ENCODE data around the gene ADCY2. TPM values are rescaled to one million over a fixed set of nuclear protein-coding genes. Genes with fewer than 3 reads are reported as not detected.
A peak's percentile ranks its signal among the peaks of the same experiment; 100 is the strongest.

The ADCY2 gene
- total RNA-seq, 2 experiments from 2014 or later = not detected

GRCh38 chr5:7714119-7714518 lies 318.2 kb downstream of the ADCY2 start:
- no peak for DNase-seq
- Mint-ChIP-seq H3K9me3 (no peaks in the 10 kb centered on the region), H3K27ac (no peak overlapping the region), H3K4me1 (ENCODE audit: low read depth) (no peaks in the 10 kb centered on the region), H3K27me3 (ENCODE audit: low read depth) (peaks cover 4% of the 10 kb centered on the region), H3K36me3 (ENCODE audit: low read depth) (no peaks in the 10 kb centered on the region), H3K4me3 (no peak overlapping the region)
- intact Hi-C loops (cut with micrococcal nuclease) = no loop called here
- CTCF ChIA-PET = interaction anchor here (1.2 kb wide), 1 partner anchor 32 kb away, joined by 3 read pairs; no protein-coding TSS in a partner anchor

GRCh38 chr5:7714697-7715096 lies 318.8 kb downstream of the ADCY2 start:
- no peak for DNase-seq
- Mint-ChIP-seq H3K27ac (no peak overlapping the region), H3K9me3 (no peaks in the 10 kb centered on the region), H3K27me3 (ENCODE audit: low read depth) (peaks cover 4% of the 10 kb centered on the region), H3K4me1 (ENCODE audit: low read depth) (no peaks in the 10 kb centered on the region), H3K4me3 (no peak overlapping the region), H3K36me3 (ENCODE audit: low read depth) (no peaks in the 10 kb centered on the region)
- intact Hi-C loops (cut with micrococcal nuclease) = no loop called here
- CTCF ChIA-PET = interaction anchor here (1.2 kb wide), 1 partner anchor 32 kb away, joined by 3 read pairs; no protein-coding TSS in a partner anchor

GRCh38 chr5:7717691-7718090 lies 321.8 kb downstream of the ADCY2 start:
- H3K4me3 Mint-ChIP-seq = no peak overlapping the region
- no peak overlapping the region for H3K27ac Mint-ChIP-seq
- no peaks in the 10 kb centered on the region for H3K9me3 Mint-ChIP-seq
- DNase-seq = no peak
- H3K27me3 Mint-ChIP-seq (ENCODE audit: low read depth) = peaks cover 8% of the 10 kb centered on the region
- intact Hi-C loops (cut with micrococcal nuclease) = no loop called here
- CTCF ChIA-PET = no interaction called here
- no peaks in the 10 kb centered on the region for H3K4me1 Mint-ChIP-seq (ENCODE audit: low read depth)
- H3K36me3 Mint-ChIP-seq (ENCODE audit: low read depth) = no peaks in the 10 kb centered on the region

- no peaks in the 10 kb centered on the region for H3K9me3 Mint-ChIP-seq
- H3K4me3 Mint-ChIP-seq = no peak overlapping the region
- H3K4me1 Mint-ChIP-seq (ENCODE audit: low read depth) = no peaks in the 10 kb centered on the region
- peaks cover 6% of the 10 kb centered on the region for H3K27me3 Mint-ChIP-seq (ENCODE audit: low read depth)
- intact Hi-C loops (cut with micrococcal nuclease) = no loop called here
- CTCF ChIA-PET = interaction anchor here (1.1 kb wide), 1 partner anchor 89 kb away, joined by 3 read pairs; no protein-coding TSS in a partner anchor
- no peaks in the 10 kb centered on the region for H3K36me3 Mint-ChIP-seq (ENCODE audit: low read depth)
- DNase-seq = no peak
- no peak overlapping the region for H3K27ac Mint-ChIP-seq
Measured at GRCh38 chr5:7728076-7728475, 332.1 kb downstream of the ADCY2 start.

GRCh38 chr5:7741415-7742065 lies 345.6 kb downstream of the ADCY2 start:
- Mint-ChIP-seq H3K4me1 (ENCODE audit: low read depth) (no peaks in the 10 kb centered on the region), H3K27me3 (ENCODE audit: low read depth) (peaks cover 8% of the 10 kb centered on the region), H3K4me3 (no peak overlapping the region), H3K9me3 (no peaks in the 10 kb centered on the region), H3K27ac (no peak overlapping the region), H3K36me3 (ENCODE audit: low read depth) (no peaks in the 10 kb centered on the region)
- no peak for DNase-seq
- intact Hi-C loops (cut with micrococcal nuclease) = no loop called here
- CTCF ChIA-PET = interaction anchor here (0.7 kb wide), 2 partner anchors 75 to 156 kb away, joined by 4 to 5 read pairs; no protein-coding TSS in a partner anchor

GRCh38 chr5:7742241-7742656 lies 346.3 kb downstream of the ADCY2 start:
- intact Hi-C loops (cut with micrococcal nuclease) = no loop called here
- no peaks in the 10 kb centered on the region for H3K4me1 Mint-ChIP-seq (ENCODE audit: low read depth)
- no peaks in the 10 kb centered on the region for H3K36me3 Mint-ChIP-seq (ENCODE audit: low read depth)
- CTCF ChIA-PET = interaction anchor here (0.7 kb wide), 2 partner anchors 75 to 155 kb away, joined by 4 to 5 read pairs; no protein-coding TSS in a partner anchor
- H3K27ac Mint-ChIP-seq = no peak overlapping the region
- no peak overlapping the region for H3K4me3 Mint-ChIP-seq
- DNase-seq = no peak
- peaks cover 8% of the 10 kb centered on the region for H3K27me3 Mint-ChIP-seq (ENCODE audit: low read depth)
- no peaks in the 10 kb centered on the region for H3K9me3 Mint-ChIP-seq

- intact Hi-C loops (cut with micrococcal nuclease) = loop anchor here (1.0 to 2.0 kb wide), 3 partner anchors 485 to 979 kb away; no protein-coding TSS in a partner anchor
- Mint-ChIP-seq H3K36me3 (ENCODE audit: low read depth) (no peaks in the 10 kb centered on the region), H3K4me1 (ENCODE audit: low read depth) (no peaks in the 10 kb centered on the region), H3K27ac (no peak overlapping the region), H3K27me3 (ENCODE audit: low read depth) (peaks cover 6% of the 10 kb centered on the region), H3K9me3 (no peaks in the 10 kb centered on the region), H3K4me3 (no peak overlapping the region)
- CTCF ChIA-PET = interaction anchor here (0.6 to 2.3 kb wide), 13 partner anchors 9 to 486 kb away, joined by 3 to 7 read pairs (median 3); no protein-coding TSS in a partner anchor
- peak; percentile 69 for DNase-seq
Measured at GRCh38 chr5:7745882-7746610, 350.1 kb downstream of the ADCY2 start.

- no peaks in the 10 kb centered on the region for H3K4me1 Mint-ChIP-seq (ENCODE audit: low read depth)
- H3K27me3 Mint-ChIP-seq (ENCODE audit: low read depth) = peaks cover 11% of the 10 kb centered on the region
- H3K4me3 Mint-ChIP-seq = no peak overlapping the region
- no peaks in the 10 kb centered on the region for H3K36me3 Mint-ChIP-seq (ENCODE audit: low read depth)
- intact Hi-C loops (cut with micrococcal nuclease) = loop anchor here (2.0 kb wide), 2 partner anchors 487 to 981 kb away; no protein-coding TSS in a partner anchor
- no peaks in the 10 kb centered on the region for H3K9me3 Mint-ChIP-seq
- DNase-seq = no peak
- no peak overlapping the region for H3K27ac Mint-ChIP-seq
- CTCF ChIA-PET = interaction anchor here (0.6 to 2.3 kb wide), 3 partner anchors 66 to 611 kb away, joined by 3 to 7 read pairs (median 3); no protein-coding TSS in a partner anchor
Measured at GRCh38 chr5:7747728-7748127, 351.8 kb downstream of the ADCY2 start.

GRCh38 chr5:7749626-7750025 lies 353.7 kb downstream of the ADCY2 start:
- Mint-ChIP-seq H3K27me3 (ENCODE audit: low read depth) (peaks cover 20% of the 10 kb centered on the region), H3K27ac (no peak overlapping the region), H3K4me3 (no peak overlapping the region), H3K9me3 (no peaks in the 10 kb centered on the region), H3K4me1 (ENCODE audit: low read depth) (no peaks in the 10 kb centered on the region), H3K36me3 (ENCODE audit: low read depth) (no peaks in the 10 kb centered on the region)
- CTCF ChIA-PET = interaction anchor here (0.6 to 0.7 kb wide), 2 partner anchors 660 to 980 kb away, joined by 3 read pairs; no protein-coding TSS in a partner anchor
- no peak for DNase-seq
- intact Hi-C loops (cut with micrococcal nuclease) = loop anchor here (5.0 to 10.0 kb wide), 3 partner anchors 68 to 675 kb away; partner anchors contain the start of gene ADCY2

- CTCF ChIA-PET = interaction anchor here (1.1 kb wide), 1 partner anchor 1792 kb away, joined by 3 read pairs; no protein-coding TSS in a partner anchor
- intact Hi-C loops (cut with micrococcal nuclease) = loop anchor here (5.0 to 10.0 kb wide), 3 partner anchors 65 to 677 kb away; partner anchors contain the start of gene ADCY2
- Mint-ChIP-seq H3K36me3 (ENCODE audit: low read depth) (no peaks in the 10 kb centered on the region), H3K9me3 (no peaks in the 10 kb centered on the region), H3K4me3 (no peak overlapping the region), H3K4me1 (ENCODE audit: low read depth) (no peaks in the 10 kb centered on the region), H3K27ac (no peak overlapping the region), H3K27me3 (ENCODE audit: low read depth) (peaks cover 32% of the 10 kb centered on the region)
- DNase-seq = no peak
Measured at GRCh38 chr5:7751874-7752273, 355.9 kb downstream of the ADCY2 start.

- H3K36me3 Mint-ChIP-seq (ENCODE audit: low read depth) = no peaks in the 10 kb centered on the region
- CTCF ChIA-PET = interaction anchor here (0.7 to 1.0 kb wide), 3 partner anchors 65 to 926 kb away, joined by 3 to 4 read pairs (median 3); no protein-coding TSS in a partner anchor
- no peaks in the 10 kb centered on the region for H3K9me3 Mint-ChIP-seq
- intact Hi-C loops (cut with micrococcal nuclease) = loop anchor here (5.0 to 10.0 kb wide), 3 partner anchors 64 to 678 kb away; partner anchors contain the start of gene ADCY2
- H3K4me3 Mint-ChIP-seq = no peak overlapping the region
- DNase-seq = no peak
- H3K27ac Mint-ChIP-seq = no peak overlapping the region
- H3K4me1 Mint-ChIP-seq (ENCODE audit: low read depth) = no peaks in the 10 kb centered on the region
- peaks cover 40% of the 10 kb centered on the region for H3K27me3 Mint-ChIP-seq (ENCODE audit: low read depth)
Measured at GRCh38 chr5:7753181-7753580, 357.2 kb downstream of the ADCY2 start.

- H3K4me1 Mint-ChIP-seq (ENCODE audit: low read depth) = no peaks in the 10 kb centered on the region
- no peak overlapping the region for H3K27ac Mint-ChIP-seq
- no peak overlapping the region for H3K4me3 Mint-ChIP-seq
- CTCF ChIA-PET = interaction anchor here (0.7 to 1.0 kb wide), 2 partner anchors 720 to 927 kb away, joined by 3 read pairs; no protein-coding TSS in a partner anchor
- H3K36me3 Mint-ChIP-seq (ENCODE audit: low read depth) = no peaks in the 10 kb centered on the region
- intact Hi-C loops (cut with micrococcal nuclease) = loop anchor here (5.0 to 10.0 kb wide), 3 partner anchors 64 to 679 kb away; partner anchors contain the start of gene ADCY2
- DNase-seq = no peak
- H3K27me3 Mint-ChIP-seq (ENCODE audit: low read depth) = peaks cover 43% of the 10 kb centered on the region
- no peaks in the 10 kb centered on the region for H3K9me3 Mint-ChIP-seq
Measured at GRCh38 chr5:7753596-7753995, 357.7 kb downstream of the ADCY2 start.
